Right renal cortex interstitium (tissue), 3 donors: ENCODE results near the gene CNOT4. TPM values are rescaled to one million over a fixed set of nuclear protein-coding genes. Genes with fewer than 3 reads are reported as not detected.
"Not testable (repeated sequence)": the region's sequence is repeated elsewhere in the genome, so short reads cannot be mapped to it uniquely, and the experiment has no call there.

Experiments
- DNase-seq, 3 donors: peaks; one replicate each; pipeline ENCODE4 v3.0.0-alpha.2; 2013; ENCODE audit warnings: low read depth in 3 of 3, low spot score in 2 of 3
- polyA plus RNA-seq, 3 donors: library from polyadenylated mRNA; unstranded; fragments of 120-200 nt; gene quantifications; one replicate each; pipeline ENCODE4 v1.2.1, GENCODE V29; 2013; ENCODE audit not compliant: insufficient read length in 3 of 3

CNOT4 gene
- polyA plus RNA-seq, 3 donors, result 30.0 to 34.9 (median 33.9) TPM

GRCh38 chr7:135368416-135369186 lies 141.3 kb downstream of the CNOT4 start:
- no peak for DNase-seq

- DNase-seq, result no peak
Observed at GRCh38 chr7:135366843-135367508, 142.9 kb downstream of the CNOT4 start.

GRCh38 chr7:135365721-135366120 lies 144.2 kb downstream of the CNOT4 start:
- peak in 2 of 3 donors; percentile 16 to 19 for DNase-seq

- no peak for DNase-seq
Observed at GRCh38 chr7:135364206-135364605, 145.7 kb downstream of the CNOT4 start.

- DNase-seq, result no peak
Observed at GRCh38 chr7:135362871-135363270, 147.0 kb downstream of the CNOT4 start.

GRCh38 chr7:135361788-135362187 lies 148.1 kb downstream of the CNOT4 start:
- no peak for DNase-seq

- DNase-seq, result no peak
Observed at GRCh38 chr7:135359615-135360014, 150.3 kb downstream of the CNOT4 start.

GRCh38 chr7:135355377-135356048 lies 154.4 kb downstream of the CNOT4 start:
- DNase-seq, result no peak

GRCh38 chr7:135353832-135354231 lies 156.1 kb downstream of the CNOT4 start:
- DNase-seq, result no peak

GRCh38 chr7:135352285-135352684 lies 157.6 kb downstream of the CNOT4 start:
- DNase-seq, result no peak

GRCh38 chr7:135351070-135351469 lies 158.8 kb downstream of the CNOT4 start:
- not testable (repeated sequence) for DNase-seq

GRCh38 chr7:135349746-135350145 lies 160.2 kb downstream of the CNOT4 start:
- no peak for DNase-seq

GRCh38 chr7:135348493-135348892 lies 161.4 kb downstream of the CNOT4 start:
- no peak for DNase-seq

- no peak for DNase-seq
Observed at GRCh38 chr7:135343361-135343760, 166.5 kb downstream of the CNOT4 start.

- no peak for DNase-seq
Observed at GRCh38 chr7:135342887-135343286, 167.0 kb downstream of the CNOT4 start.

GRCh38 chr7:135341049-135341448 lies 168.9 kb downstream of the CNOT4 start:
- DNase-seq, result no peak

GRCh38 chr7:135337977-135338550 lies 171.8 kb downstream of the CNOT4 start:
- DNase-seq, result no peak

- DNase-seq, result no peak
Observed at GRCh38 chr7:135337506-135337905, 172.4 kb downstream of the CNOT4 start.

- DNase-seq, result peak; percentile 54 to 87 (median 75)
Observed at GRCh38 chr7:135335628-135336139, 174.2 kb downstream of the CNOT4 start.

GRCh38 chr7:135334830-135335543 lies 174.9 kb downstream of the CNOT4 start:
- no peak for DNase-seq
